Posterior vena cava (tissue), 2 donors: ENCODE data around the gene SMNDC1. TPM values are rescaled to one million over a fixed set of nuclear protein-coding genes. Genes with fewer than 3 reads are reported as not detected.
"Not testable (repeated sequence)": the region's sequence is repeated elsewhere in the genome, so short reads cannot be mapped to it uniquely, and the experiment has no call there.

ENCODE experiments used
- DNase-seq: peaks from one replicate; pipeline ENCODE4 v3.0.0-alpha.2; 2020; ENCODE audit warnings: low spot score
- intact Hi-C, 2 donors: fragments of 100-400 bp; cut with DNase I; formaldehyde crosslinking; loops; one replicate each; pipeline versions ENCODE4 v1.14.1 to v1.14.2; 2022 to 2023
- total RNA-seq, 2 donors: library from RNA; stranded (reverse); fragmentation: NEBNext Ultra II Directional; extraction: Animal tissue kit (Norgen Biotek cat#: 25700); gene quantifications; one replicate each; pipeline ENCODE4 v1.2.1, GENCODE V29; 2021
- donor health status: DM: yes; HTN: yes; CAD: no.
- donor health status: DM: yes; HTN: yes; CAD: no.

Gene SMNDC1
- total RNA-seq, 2 donors from 2014 or later: 26.4 to 28.1 TPM

- DNase-seq: no peak
- intact Hi-C loops: loop anchor here in 1 of 2 donors (5.0 kb wide), 1 partner anchor 241 kb away; no protein-coding TSS in a partner anchor
Measured at GRCh38 chr10:110305767-110306451, 1.2 kb upstream of the SMNDC1 start.

GRCh38 chr10:110304394-110304779 is 333 bp downstream of the SMNDC1 start:
- DNase-seq: no peak
- intact Hi-C loops: no loop called here

GRCh38 chr10:110303681-110304080 is 1.0 kb downstream of the SMNDC1 start:
- intact Hi-C loops: no loop called here
- no peak for DNase-seq

- DNase-seq: no peak
- intact Hi-C loops: no loop called here
Measured at GRCh38 chr10:110300486-110300986, 4.2 kb downstream of the SMNDC1 start.

GRCh38 chr10:110296966-110297365 is 7.8 kb downstream of the SMNDC1 start:
- no peak for DNase-seq
- intact Hi-C loops: no loop called here

- DNase-seq: no peak
- intact Hi-C loops: no loop called here
Measured at GRCh38 chr10:110286841-110287240, 17.9 kb downstream of the SMNDC1 start.

GRCh38 chr10:110285501-110285900 is 19.2 kb downstream of the SMNDC1 start:
- DNase-seq: no peak
- intact Hi-C loops: no loop called here

GRCh38 chr10:110284262-110284661 is 20.5 kb downstream of the SMNDC1 start:
- intact Hi-C loops: no loop called here

GRCh38 chr10:110279407-110279986 is 25.2 kb downstream of the SMNDC1 start:
- intact Hi-C loops: loop anchor here (2.0 to 5.0 kb wide), 2 partner anchors 141 to 142 kb away; no protein-coding TSS in a partner anchor
- DNase-seq: no peak

More at GRCh38 chr10:110284262-110284661, 20.5 kb downstream of the SMNDC1 start:
- no peak for DNase-seq

- intact Hi-C loops: loop anchor here (2.0 to 5.0 kb wide), 2 partner anchors 140 to 141 kb away; no protein-coding TSS in a partner anchor
- no peak for DNase-seq
Measured at GRCh38 chr10:110278562-110279406, 25.9 kb downstream of the SMNDC1 start.

- no peak for DNase-seq
- intact Hi-C loops: loop anchor here in 1 of 2 donors (5.0 kb wide), 1 partner anchor 140 kb away; no protein-coding TSS in a partner anchor
Measured at GRCh38 chr10:110277591-110277990, 27.1 kb downstream of the SMNDC1 start.

GRCh38 chr10:110276603-110277002 is 28.1 kb downstream of the SMNDC1 start:
- intact Hi-C loops: loop anchor here in 1 of 2 donors (5.0 kb wide), 1 partner anchor 139 kb away; no protein-coding TSS in a partner anchor
- DNase-seq: no peak

- intact Hi-C loops: loop anchor here in 1 of 2 donors (5.0 kb wide), 1 partner anchor 138 kb away; no protein-coding TSS in a partner anchor
- DNase-seq: no peak
Measured at GRCh38 chr10:110275128-110275729, 29.5 kb downstream of the SMNDC1 start.

GRCh38 chr10:110274647-110275046 is 30.1 kb downstream of the SMNDC1 start:
- no peak for DNase-seq
- intact Hi-C loops: loop anchor here (5.0 kb wide), 2 partner anchors 47 to 137 kb away; no protein-coding TSS in a partner anchor

- intact Hi-C loops: loop anchor here (5.0 kb wide), 1 partner anchor 47 kb away; no protein-coding TSS in a partner anchor
- no peak for DNase-seq
Measured at GRCh38 chr10:110274072-110274627, 30.6 kb downstream of the SMNDC1 start.

- intact Hi-C loops: loop anchor here (5.0 kb wide), 1 partner anchor 46 kb away; no protein-coding TSS in a partner anchor
- peak; percentile 80 for DNase-seq
Measured at GRCh38 chr10:110273474-110273873, 31.2 kb downstream of the SMNDC1 start.

GRCh38 chr10:110272995-110273394 is 31.7 kb downstream of the SMNDC1 start:
- intact Hi-C loops: loop anchor here (5.0 kb wide), 1 partner anchor 46 kb away; no protein-coding TSS in a partner anchor
- DNase-seq: not testable (repeated sequence)
